Retinal pigment epithelial cell (primary cell): ENCODE data around the gene TF.

Source experiments
- DNase-seq: peaks from one replicate; pipeline ENCODE4 v3.0.0-alpha.2; 2010; ENCODE audit warnings: low read depth
- H3K4me3 ChIP-seq: 2 replicates; pipeline ENCODE4 v1.5.1; 2011; ENCODE audit warnings: mild to moderate bottlenecking, low read length, control low read depth, moderate library complexity
- TF ChIP-seq, protein P1 (sequence below): conservative IDR thresholded peaks from 2 replicates; pipeline ENCODE4 v1.5.1; 2011; ENCODE audit warnings: low read depth, low read length, control low read depth, inconsistent platforms

The TF gene

DNA sequence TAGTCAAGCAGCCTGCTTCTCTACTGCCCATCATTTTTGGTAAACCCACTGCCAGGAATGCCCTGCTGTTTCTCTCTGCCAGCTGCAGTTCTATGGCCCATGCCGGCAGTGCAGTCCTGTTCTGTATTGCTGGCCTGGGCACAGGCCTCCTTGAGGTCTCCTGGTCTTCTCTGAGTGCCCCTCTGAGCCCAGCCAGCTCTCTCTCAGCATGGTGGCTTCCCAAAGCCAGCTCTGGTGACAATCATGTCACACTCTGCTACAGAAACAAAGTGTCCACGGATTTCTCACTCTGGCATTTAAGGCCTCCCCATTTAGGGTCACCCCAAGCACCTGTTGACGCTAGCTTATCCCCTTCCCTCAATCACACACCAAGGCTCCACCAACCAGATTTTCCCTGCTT, 83.9 kb downstream of the TF start:
- no peak overlapping the region for H3K4me3 ChIP-seq
- DNase-seq, result no peak
- TF ChIP-seq, protein P1, sequence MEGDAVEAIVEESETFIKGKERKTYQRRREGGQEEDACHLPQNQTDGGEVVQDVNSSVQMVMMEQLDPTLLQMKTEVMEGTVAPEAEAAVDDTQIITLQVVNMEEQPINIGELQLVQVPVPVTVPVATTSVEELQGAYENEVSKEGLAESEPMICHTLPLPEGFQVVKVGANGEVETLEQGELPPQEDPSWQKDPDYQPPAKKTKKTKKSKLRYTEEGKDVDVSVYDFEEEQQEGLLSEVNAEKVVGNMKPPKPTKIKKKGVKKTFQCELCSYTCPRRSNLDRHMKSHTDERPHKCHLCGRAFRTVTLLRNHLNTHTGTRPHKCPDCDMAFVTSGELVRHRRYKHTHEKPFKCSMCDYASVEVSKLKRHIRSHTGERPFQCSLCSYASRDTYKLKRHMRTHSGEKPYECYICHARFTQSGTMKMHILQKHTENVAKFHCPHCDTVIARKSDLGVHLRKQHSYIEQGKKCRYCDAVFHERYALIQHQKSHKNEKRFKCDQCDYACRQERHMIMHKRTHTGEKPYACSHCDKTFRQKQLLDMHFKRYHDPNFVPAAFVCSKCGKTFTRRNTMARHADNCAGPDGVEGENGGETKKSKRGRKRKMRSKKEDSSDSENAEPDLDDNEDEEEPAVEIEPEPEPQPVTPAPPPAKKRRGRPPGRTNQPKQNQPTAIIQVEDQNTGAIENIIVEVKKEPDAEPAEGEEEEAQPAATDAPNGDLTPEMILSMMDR, result no peak

DNA sequence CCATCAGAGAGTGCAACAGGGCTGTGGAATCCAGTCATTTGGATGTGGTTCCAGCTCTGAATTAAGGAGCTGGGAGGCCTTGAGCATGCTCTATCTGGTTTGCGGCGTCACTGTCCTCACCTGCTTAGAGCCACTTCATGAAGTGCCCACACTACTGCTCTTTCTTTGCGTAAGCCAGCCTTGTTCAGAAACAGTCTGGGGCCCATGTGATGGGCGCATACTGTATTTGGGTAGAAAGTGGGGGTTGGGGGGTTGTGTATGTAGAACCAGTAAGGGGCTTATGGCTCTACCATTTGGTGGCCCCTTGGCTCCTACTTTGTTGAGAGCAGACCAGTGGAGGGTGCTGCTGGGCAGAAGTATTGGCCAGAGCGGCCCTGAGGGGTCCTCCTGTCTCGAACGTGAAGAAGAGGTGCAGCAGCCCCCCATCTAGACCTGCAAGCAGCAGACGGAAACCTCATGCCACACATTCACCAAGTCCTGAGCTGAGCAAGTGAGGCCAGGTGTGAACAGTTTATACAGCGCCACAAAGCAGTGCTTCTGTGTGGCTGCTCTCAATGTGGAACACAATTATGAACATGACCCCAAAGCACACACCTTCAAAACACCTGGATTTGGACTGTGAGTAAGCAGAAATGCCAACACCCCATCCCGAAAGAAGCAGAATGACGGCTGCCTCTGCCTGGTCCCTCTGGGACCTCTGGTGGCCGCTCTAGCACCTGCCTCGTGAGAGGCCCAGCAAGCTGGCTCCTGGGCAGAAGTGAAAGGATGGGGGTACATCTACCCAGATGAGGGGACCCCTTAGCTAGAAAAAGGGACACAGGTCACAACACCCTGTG, 86.0 kb downstream of the TF start:
- no peak for DNase-seq
- TF ChIP-seq, protein P1, result peak; percentile 14
- H3K4me3 ChIP-seq, result no peak overlapping the region

DNA sequence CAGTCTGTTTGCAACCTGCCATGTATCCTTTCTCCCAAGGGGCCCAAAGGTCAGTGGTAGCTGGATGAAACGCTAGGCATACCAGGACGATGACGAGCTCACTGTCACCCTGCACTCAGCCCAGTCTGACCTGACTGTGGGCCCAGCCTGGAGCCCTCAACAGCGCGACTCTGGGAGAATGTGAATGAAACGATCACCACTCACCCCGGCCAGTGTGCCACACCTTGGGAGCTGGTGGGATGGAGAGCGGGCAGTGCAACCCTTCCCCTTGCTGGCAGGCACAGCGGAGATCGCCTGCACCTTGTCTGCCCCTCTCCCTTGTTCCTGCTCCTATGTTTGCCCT, 86.6 kb downstream of the TF start:
- no peak for DNase-seq
- TF ChIP-seq, protein P1, result no peak
- no peak overlapping the region for H3K4me3 ChIP-seq

DNA sequence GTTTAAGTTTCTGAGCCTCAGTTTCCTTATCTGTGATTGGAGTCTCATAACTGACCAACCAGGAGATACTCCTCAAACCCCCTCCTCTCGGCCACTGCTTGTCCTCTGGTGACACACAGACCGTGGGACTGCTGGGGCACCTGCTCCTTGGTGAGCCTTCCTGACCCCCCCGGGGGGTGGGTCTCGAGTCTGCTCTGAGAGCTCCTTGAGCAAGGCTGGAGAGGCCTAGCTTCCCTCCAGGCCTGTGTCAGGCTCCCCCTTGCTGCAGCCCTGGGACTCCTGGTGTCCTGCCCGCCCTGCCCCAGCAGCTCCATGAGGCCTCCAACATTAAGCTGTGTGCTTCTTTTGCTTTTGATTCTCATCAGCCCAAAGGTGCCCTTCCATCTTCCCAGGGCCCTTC, 87.1 kb downstream of the TF start:
- DNase-seq, result no peak
- no peak overlapping the region for H3K4me3 ChIP-seq
- TF ChIP-seq, protein P1, result no peak

DNA sequence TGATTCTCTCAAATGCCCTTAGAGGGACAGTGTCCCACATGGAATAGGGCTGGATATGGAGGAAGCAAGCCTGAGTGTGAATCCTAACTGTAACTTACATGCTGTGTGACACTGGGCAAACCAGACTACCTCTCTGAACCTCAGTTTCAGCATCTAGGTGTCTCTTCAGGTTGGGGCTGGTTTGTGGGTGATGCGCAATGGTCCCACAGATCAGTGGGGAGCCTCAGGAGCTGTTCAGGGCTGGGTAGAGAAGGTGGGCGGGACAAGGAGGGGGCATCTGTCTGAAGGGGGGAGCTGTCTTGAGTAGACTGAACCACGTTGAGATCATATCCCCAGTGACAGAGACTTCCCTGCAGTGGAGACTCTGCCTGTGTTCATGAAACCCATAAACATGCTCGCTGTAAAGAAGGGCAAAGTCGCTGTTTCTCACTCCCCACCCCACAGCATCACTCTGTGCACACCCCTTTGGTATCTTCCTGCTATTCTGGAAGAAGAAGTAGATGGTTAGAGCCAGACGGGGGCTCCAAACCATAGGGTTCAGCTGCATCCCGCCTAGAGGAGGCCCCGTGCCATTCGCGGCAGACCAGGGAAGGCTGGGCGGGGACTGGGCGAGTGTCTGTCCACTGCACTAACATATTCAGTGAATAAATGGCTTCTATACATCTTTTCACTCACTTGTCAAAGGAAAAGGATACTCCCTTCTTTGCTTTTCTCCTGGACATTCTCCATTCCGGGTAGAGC, 87.9 kb downstream of the TF start:
- H3K4me3 ChIP-seq, result no peak overlapping the region
- TF ChIP-seq, protein P1, result no peak
- no peak for DNase-seq

DNA sequence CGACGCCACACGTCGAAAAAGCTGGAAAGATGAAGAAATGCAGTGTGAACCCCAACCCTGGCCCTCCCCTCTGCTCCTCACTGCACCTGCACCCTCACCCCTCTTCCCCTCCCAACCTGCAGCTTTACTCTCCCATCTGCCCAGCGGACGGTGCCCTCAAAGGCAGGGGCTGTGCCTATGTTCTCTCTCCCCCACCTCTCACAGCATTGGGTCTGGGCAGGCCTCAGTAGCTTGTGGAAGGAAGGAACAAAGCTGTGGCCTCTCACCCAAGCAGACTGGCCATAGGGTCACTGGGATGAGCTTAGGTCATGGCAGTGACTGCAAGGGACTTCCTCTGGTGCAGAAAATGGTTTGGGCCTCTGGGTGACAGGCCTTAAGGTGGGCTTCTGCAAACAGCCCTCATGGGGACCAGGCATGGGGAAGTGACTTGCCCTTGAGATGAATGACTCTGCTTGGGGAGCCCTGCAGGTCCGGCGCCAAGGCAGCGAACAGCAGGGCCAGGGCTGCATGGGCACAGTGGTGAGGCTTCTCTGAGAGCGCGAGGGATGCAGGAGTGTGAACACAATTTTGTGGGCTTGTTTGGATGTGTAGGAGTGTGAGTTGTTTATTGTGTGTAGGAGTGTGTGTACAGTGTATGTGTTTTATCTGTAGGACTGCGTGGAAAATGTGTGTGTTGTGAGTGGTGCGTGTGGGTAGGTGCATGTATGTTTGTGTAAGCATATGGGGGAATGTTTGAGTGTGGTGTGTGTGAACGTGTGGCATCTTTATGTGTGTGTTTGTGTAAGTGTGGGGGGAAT, 88.6 kb downstream of the TF start:
- TF ChIP-seq, protein P1, result no peak
- no peak overlapping the region for H3K4me3 ChIP-seq
- DNase-seq, result no peak

DNA sequence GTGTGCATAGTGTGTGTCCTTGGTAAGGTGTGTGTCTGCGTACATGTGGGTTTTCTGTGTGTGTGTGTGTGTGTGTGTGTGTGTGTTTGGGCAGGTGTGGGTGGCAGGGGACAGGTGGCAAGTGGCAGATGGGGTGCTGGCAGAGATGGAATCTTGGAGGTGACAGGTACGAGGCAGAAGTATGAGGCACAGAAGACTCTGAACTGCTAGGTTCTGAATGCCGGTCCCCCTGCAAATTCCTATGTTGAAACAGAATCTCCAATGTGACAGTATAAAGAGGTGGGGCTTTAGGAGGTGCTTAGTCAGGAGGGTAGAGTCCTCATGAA, 89.2 kb downstream of the TF start:
- H3K4me3 ChIP-seq, result no peak overlapping the region
- no peak for DNase-seq
- TF ChIP-seq, protein P1, result no peak
